Liver (tissue), 9 donors: ENCODE data around the gene PKMYT1. TPM values are rescaled to one million over a fixed set of nuclear protein-coding genes. Genes with fewer than 3 reads are reported as not detected.

Experiments
- DNase-seq: peaks from one replicate; pipeline ENCODE4 v3.0.0-alpha.2; 2017; ENCODE audit warnings: low spot score
- H3K27ac ChIP-seq, 2 donors: one replicate each; pipeline ENCODE4 v1.7.0; 2013; ENCODE audit warnings: inconsistent platforms in 2 of 2, low read length in 2 of 2, control low read depth in 1 of 2, low read depth in 1 of 2, mild to moderate bottlenecking in 1 of 2
- H3K27me3 ChIP-seq, 4 donors: one replicate each; pipeline versions ENCODE4 v1.6.1 to v1.7.0; 2013; ENCODE audit warnings: low read length in 3 of 4, inconsistent platforms in 1 of 4, mild to moderate bottlenecking in 1 of 4, moderate library complexity in 1 of 4; ENCODE audit not compliant: control insufficient read depth in 4 of 4, insufficient read depth in 4 of 4
- H3K36me3 ChIP-seq, 4 donors: one replicate each; pipeline versions ENCODE4 v1.6.1 to v1.7.0; 2013; ENCODE audit warnings: low read length in 3 of 4, mild to moderate bottlenecking in 3 of 4, low read depth in 1 of 4, moderate library complexity in 1 of 4; ENCODE audit not compliant: control insufficient read depth in 4 of 4, insufficient read depth in 3 of 4
- H3K4me1 ChIP-seq, 4 donors: one replicate each; pipeline versions ENCODE4 v1.6.1 to v1.7.0; 2013; ENCODE audit warnings: low read length in 3 of 4, mild to moderate bottlenecking in 3 of 4, moderate library complexity in 1 of 4; ENCODE audit not compliant: control insufficient read depth in 4 of 4, insufficient read depth in 4 of 4
- H3K4me3 ChIP-seq, 3 donors: one replicate each; pipeline versions ENCODE4 v1.6.1 to v1.7.0; 2013; ENCODE audit warnings: low read length in 3 of 3, control low read depth in 1 of 3, low read depth in 1 of 3, mild to moderate bottlenecking in 1 of 3
- H3K9ac ChIP-seq, 2 donors: one replicate each; pipeline ENCODE4 v1.7.0; 2013; ENCODE audit warnings: low read length in 2 of 2, mild to moderate bottlenecking in 2 of 2, moderate library complexity in 2 of 2, control low read depth in 1 of 2, low read depth in 1 of 2
- H3K9me3 ChIP-seq, 4 donors: one replicate each; pipeline versions ENCODE4 v1.6.1 to v1.7.0; 2013; ENCODE audit warnings: low read length in 3 of 4; ENCODE audit not compliant: control insufficient read depth in 4 of 4
- EGR1 ChIP-seq, 2 donors: IDR thresholded peaks; 2 replicates each; pipeline ENCODE4 v1.6.1; 2016 to 2018; ENCODE audit warnings: antibody characterized with exemption in 2 of 2, low read depth in 2 of 2
- FOXA1 ChIP-seq: IDR thresholded peaks from 2 replicates; pipeline ENCODE4 v1.6.1; 2016; ENCODE audit warnings: antibody characterized with exemption
- FOXA2 ChIP-seq: IDR thresholded peaks from 2 replicates; pipeline ENCODE4 v1.6.1; 2016; ENCODE audit warnings: antibody characterized with exemption
- GABPA ChIP-seq, 2 donors: IDR thresholded peaks in 1 of 2; conservative IDR thresholded peaks in 1 of 2; 2 replicates each; pipeline ENCODE4 v1.6.1; 2016; ENCODE audit warnings: antibody characterized with exemption in 2 of 2, mild to moderate bottlenecking in 1 of 2, moderate library complexity in 1 of 2
- HNF4A ChIP-seq, 2 donors: conservative IDR thresholded peaks; 2 replicates each; pipeline ENCODE4 v1.6.1; 2016; ENCODE audit warnings: antibody characterized with exemption in 2 of 2, mild to moderate bottlenecking in 2 of 2
- HNF4G ChIP-seq: IDR thresholded peaks from 2 replicates; pipeline ENCODE4 v1.6.1; 2016; ENCODE audit warnings: antibody characterized with exemption
- JUND ChIP-seq, 2 donors: IDR thresholded peaks; 2 replicates each; pipeline ENCODE4 v1.6.1; 2016; ENCODE audit warnings: antibody characterized with exemption in 2 of 2
- NR2F2 ChIP-seq: IDR thresholded peaks from 2 replicates; pipeline ENCODE4 v1.6.1; 2016; ENCODE audit warnings: antibody characterized with exemption
- RAD21 ChIP-seq, 2 donors: IDR thresholded peaks; 2 replicates each; pipeline ENCODE4 v1.6.1; 2016; ENCODE audit warnings: antibody characterized with exemption in 2 of 2, mild to moderate bottlenecking in 2 of 2
- SP1 ChIP-seq: IDR thresholded peaks from 2 replicates; pipeline ENCODE4 v1.6.1; 2018; ENCODE audit warnings: antibody characterized with exemption, mild to moderate bottlenecking
- TAF1 ChIP-seq: conservative IDR thresholded peaks from 2 replicates; pipeline ENCODE4 v1.6.1; 2016; ENCODE audit warnings: antibody characterized with exemption, mild to moderate bottlenecking
- YY1 ChIP-seq: IDR thresholded peaks from 2 replicates; pipeline ENCODE4 v1.6.1; 2016; ENCODE audit warnings: antibody characterized with exemption, mild to moderate bottlenecking
- WGBS: extraction: QIAGEN DNeasy Blood & Tissue Kit; methylation state at CpG from one replicate; pipeline ENCODE4 v1.1.7; 2013; 5-methylcytosine and 5-hydroxymethylcytosine counted together
- polyA plus RNA-seq, 2 donors: library from polyadenylated mRNA; stranded (reverse) in 1 of 2; unstranded in 1 of 2; fragments of 200-250 nt in 1 of 2; fragments of >200 nt in 1 of 2; fragmentation: Nextera tagmentation in 1 of 2; extraction: Ambion mirVana in 1 of 2; gene quantifications; one replicate each; pipeline versions ENCODE4 v1.2.1 to v1.2.3, GENCODE V29; 2013 to 2015
- total RNA-seq, 2 donors: library from RNA; depleted of rRNA; stranded (reverse); fragments of >200 nt; gene quantifications; one replicate each; pipeline ENCODE4 v1.2.3, GENCODE V29; 2014
- TF ChIP-seq, protein P1 (sequence below): IDR thresholded peaks from 2 replicates; pipeline ENCODE4 v1.6.1; 2016; ENCODE audit warnings: antibody characterized with exemption
- TF ChIP-seq, protein P2 (sequence below): fragments of 150-350 bp; IDR thresholded peaks from 2 replicates; pipeline ENCODE4 v1.5.1; 2017; ENCODE audit warnings: improper control_type of control experiment, low read depth, low read length; ENCODE audit not compliant: missing input control
- TF ChIP-seq, protein P3 (sequence below): IDR thresholded peaks from 2 replicates; pipeline ENCODE4 v1.6.1; 2016; ENCODE audit warnings: antibody characterized with exemption
- TF ChIP-seq, protein P4 (sequence below): IDR thresholded peaks from 2 replicates; pipeline ENCODE4 v1.6.1; 2016; ENCODE audit warnings: antibody characterized with exemption
- donor health status: healthy.
- donor health status: healthy.
- donor health status: healthy.
- donor health status: healthy.
- donor health status: healthy.

The PKMYT1 gene
- total and polyA plus RNA-seq, 4 donors: 0.50 to 15.8 (median 2.6) TPM

DNA sequence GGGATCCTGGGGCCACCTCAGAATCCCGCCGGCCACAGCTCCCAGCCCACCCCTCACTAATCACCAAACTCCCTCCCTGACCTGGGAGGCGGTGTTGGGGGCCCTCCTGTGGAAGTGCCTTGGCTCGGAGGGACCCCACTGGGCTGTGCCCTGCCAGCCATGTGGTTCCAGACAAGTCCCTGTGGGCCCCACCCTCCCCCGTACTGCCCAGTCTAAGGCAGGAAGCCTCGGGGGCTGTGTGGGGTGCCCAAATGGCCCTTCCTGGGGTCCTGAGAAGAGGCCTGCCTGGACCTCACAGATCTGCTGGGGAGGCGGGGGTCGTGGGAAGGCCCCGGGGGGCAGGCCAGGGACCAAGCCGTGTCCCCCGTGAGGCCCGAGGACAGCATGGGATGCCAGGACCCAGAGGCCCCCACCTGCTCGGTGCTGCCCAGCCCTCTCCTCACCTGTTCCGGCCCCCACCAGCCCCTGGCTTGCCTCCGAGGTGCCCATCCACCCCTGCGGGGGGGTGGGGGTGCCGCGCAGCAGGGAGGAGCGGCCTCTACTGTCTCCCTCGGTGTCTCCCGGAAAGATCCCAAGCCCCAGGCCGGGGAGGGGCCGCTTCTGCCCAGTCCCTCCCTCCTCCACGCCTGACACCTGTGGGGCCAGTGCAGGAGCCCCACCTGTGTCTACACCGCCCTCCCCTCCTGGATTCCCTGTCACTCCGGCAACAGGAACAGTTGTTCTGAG is 25.4 kb downstream of the PKMYT1 start:
- Histone ChIP-seq H3K4me3 (no peak overlapping the region), H3K9ac (no peak overlapping the region), H3K4me1 (no peaks in the 10 kb centered on the region), H3K27ac (no peak overlapping the region), H3K36me3 (no peaks in the 10 kb centered on the region), H3K9me3 (no peaks in the 10 kb centered on the region), H3K27me3 (peaks cover 0 to 2% (median 0%) of the 10 kb centered on the region in 4 donors)
- TF ChIP-seq, protein P1, sequence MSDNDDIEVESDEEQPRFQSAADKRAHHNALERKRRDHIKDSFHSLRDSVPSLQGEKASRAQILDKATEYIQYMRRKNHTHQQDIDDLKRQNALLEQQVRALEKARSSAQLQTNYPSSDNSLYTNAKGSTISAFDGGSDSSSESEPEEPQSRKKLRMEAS: no peak
- no peak for TF ChIP-seq YY1
- no peak for TF ChIP-seq HNF4G
- TF ChIP-seq, protein P2, sequence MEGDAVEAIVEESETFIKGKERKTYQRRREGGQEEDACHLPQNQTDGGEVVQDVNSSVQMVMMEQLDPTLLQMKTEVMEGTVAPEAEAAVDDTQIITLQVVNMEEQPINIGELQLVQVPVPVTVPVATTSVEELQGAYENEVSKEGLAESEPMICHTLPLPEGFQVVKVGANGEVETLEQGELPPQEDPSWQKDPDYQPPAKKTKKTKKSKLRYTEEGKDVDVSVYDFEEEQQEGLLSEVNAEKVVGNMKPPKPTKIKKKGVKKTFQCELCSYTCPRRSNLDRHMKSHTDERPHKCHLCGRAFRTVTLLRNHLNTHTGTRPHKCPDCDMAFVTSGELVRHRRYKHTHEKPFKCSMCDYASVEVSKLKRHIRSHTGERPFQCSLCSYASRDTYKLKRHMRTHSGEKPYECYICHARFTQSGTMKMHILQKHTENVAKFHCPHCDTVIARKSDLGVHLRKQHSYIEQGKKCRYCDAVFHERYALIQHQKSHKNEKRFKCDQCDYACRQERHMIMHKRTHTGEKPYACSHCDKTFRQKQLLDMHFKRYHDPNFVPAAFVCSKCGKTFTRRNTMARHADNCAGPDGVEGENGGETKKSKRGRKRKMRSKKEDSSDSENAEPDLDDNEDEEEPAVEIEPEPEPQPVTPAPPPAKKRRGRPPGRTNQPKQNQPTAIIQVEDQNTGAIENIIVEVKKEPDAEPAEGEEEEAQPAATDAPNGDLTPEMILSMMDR: no peak
- TF ChIP-seq RAD21 (IDR thresholded peaks at IDR 0.05): no peak
- TF ChIP-seq FOXA1: no peak
- no peak for TF ChIP-seq JUND (IDR thresholded peaks at IDR 0.05)
- TF ChIP-seq, protein P3, sequence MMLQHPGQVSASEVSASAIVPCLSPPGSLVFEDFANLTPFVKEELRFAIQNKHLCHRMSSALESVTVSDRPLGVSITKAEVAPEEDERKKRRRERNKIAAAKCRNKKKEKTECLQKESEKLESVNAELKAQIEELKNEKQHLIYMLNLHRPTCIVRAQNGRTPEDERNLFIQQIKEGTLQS: no peak
- no peak for TF ChIP-seq EGR1 (IDR thresholded peaks at IDR 0.05; ENCODE audit: low read depth in 2 of 2)
- no peak for TF ChIP-seq TAF1
- no peak for TF ChIP-seq FOXA2
- no peak for TF ChIP-seq HNF4A (conservative IDR thresholded peaks at IDR 0.05)
- TF ChIP-seq, protein P4, sequence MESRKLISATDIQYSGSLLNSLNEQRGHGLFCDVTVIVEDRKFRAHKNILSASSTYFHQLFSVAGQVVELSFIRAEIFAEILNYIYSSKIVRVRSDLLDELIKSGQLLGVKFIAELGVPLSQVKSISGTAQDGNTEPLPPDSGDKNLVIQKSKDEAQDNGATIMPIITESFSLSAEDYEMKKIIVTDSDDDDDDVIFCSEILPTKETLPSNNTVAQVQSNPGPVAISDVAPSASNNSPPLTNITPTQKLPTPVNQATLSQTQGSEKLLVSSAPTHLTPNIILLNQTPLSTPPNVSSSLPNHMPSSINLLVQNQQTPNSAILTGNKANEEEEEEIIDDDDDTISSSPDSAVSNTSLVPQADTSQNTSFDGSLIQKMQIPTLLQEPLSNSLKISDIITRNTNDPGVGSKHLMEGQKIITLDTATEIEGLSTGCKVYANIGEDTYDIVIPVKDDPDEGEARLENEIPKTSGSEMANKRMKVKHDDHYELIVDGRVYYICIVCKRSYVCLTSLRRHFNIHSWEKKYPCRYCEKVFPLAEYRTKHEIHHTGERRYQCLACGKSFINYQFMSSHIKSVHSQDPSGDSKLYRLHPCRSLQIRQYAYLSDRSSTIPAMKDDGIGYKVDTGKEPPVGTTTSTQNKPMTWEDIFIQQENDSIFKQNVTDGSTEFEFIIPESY: no peak
- no peak for TF ChIP-seq NR2F2
- TF ChIP-seq GABPA (IDR thresholded peaks at IDR 0.05 in 1 of 2, conservative IDR thresholded peaks at IDR 0.05 in 1 of 2): no peak
- WGBS: 57% methylated on average over 26 of the region's 26 CpGs
- no peak for DNase-seq

DNA sequence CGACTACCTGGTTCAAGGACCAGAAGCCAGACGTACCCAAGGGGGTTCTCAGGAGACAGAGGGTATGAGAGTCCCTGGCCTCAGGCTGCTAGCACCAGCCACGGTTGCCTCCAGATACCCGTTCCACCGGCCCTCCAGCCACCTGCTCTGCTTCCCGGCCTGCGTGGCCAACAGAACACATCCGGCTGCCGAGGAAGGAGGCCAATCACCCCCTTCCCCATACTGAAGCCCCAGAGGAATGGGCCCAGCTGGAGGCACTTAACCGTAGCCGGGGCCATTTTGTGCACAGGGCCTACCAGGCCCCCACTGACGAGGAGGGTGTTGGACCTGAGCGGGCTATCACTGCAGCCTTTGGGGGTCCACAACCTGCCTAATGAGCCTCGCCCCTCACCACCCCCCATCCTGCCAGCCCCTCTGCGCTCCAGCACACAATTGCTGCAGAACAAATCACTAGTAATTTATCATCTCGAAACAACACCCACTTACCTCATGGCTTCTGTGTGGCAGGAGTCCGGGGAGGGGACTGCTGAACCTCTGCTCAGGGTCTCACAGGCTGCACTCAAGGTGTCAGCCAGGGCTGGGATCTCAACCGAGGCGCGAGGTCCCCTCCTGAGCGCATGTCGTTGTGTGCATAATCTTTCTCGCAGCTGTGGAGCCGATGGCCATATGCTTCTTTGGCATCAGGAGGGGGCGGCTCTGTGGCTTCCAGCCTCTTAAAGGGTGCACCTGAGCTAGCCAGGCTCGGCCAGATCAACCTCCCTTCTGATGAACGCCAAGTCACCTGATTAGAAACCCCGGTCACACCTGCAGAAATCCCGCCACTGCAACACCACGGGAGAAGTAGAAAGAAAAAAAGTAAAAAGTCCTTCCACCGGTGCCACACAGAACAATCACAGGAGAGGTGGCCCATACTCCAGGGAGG is 26.3 kb downstream of the PKMYT1 start:
- no peak overlapping the region for H3K27ac ChIP-seq
- H3K36me3 ChIP-seq: peaks cover 0 to 7% (median 0%) of the 10 kb centered on the region in 4 donors
- H3K9ac ChIP-seq: no peak overlapping the region
- H3K4me1 ChIP-seq: no peaks in the 10 kb centered on the region
- H3K4me3 ChIP-seq: no peak overlapping the region
- TF ChIP-seq RAD21 (IDR thresholded peaks at IDR 0.05) (no peak), NR2F2 (no peak), JUND (IDR thresholded peaks at IDR 0.05) (no peak), FOXA1 (no peak), SP1 (no peak)
- TF ChIP-seq, protein P3: no peak
- TF ChIP-seq, protein P4: no peak
- DNase-seq: no peak
- H3K27me3 ChIP-seq: peaks cover 0 to 2% (median 0%) of the 10 kb centered on the region in 4 donors
- 56% methylated on average over 31 of the region's 31 CpGs for WGBS
- no peaks in the 10 kb centered on the region for H3K9me3 ChIP-seq
